ENCODE results near the gene M1AP. TPM values are rescaled to one million over a fixed set of nuclear protein-coding genes. Genes with fewer than 3 reads are reported as not detected.

M1AP gene
- total and polyA plus RNA-seq, 9 of the 15 experiments (the other 6 are each of a cell fraction or from before 2014, with no cell fraction given) = 0.06 to 0.33 (median 0.11) TPM; not detected in 4

DNA sequence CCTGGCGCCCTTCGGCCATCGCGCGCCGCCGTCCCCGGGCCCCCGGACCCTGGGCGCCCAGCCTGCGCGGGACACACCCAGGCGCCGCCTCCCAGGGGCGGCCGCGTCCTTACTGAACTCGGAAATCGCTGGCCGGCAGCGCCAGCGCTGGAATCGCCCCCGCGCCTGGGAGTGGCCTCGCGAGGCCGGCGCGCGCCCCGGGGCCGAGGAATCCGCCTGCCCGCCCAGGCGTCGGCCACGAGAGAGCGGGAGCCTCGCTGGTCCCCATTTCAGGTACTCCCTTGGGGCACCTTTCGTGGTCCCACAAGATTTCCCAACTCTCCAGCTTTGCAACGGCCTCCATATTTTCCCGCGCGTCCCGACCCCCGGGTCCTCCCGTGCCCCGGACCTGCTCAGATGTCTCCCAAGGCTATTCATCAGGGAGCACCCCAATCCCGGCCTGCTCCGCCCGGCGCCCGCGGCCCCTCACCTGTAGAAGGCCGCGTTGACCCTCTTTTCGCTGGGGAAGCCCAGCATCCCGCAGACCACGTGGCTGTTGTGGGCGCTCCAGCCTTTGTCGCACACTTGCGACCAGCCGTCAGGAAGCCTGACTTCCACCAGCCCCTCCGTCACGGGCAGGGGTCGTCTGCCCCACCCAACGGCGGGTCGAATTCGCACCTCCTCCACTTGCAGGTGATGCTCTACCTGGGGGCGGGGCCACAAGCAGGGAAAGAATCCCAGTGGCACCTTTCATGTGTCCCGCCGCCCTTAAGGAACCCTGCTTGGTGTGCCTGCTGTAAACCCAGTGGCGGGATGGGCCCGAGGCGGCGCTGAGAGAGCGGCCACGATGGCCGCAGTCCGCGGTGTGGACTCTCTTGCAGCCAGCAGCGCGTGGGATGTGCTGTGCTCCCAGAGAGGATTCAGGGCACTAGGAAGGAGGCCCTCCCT, 99.0 kb downstream of the M1AP start (continued):
- TF ChIP-seq PRPF4 (IDR thresholded peaks at IDR 0.05; ENCODE audit: insufficient read depth, low read depth, low read length, poor library complexity, severe bottlenecking) (no peak), KAT7 (CRISPR knock-in tag; IDR thresholded peaks at IDR 0.05; ENCODE audit: borderline replicate concordance) (no peak), ZNF444 (CRISPR knock-in tag; IDR thresholded peaks at IDR 0.05) (no peak), HEY1 (CRISPR knock-in tag; IDR thresholded peaks at IDR 0.05; ENCODE audit: borderline replicate concordance) (no peak), TCF7 (IDR thresholded peaks at IDR 0.05; ENCODE audit: borderline replicate concordance) (0 out of 2 replicates have a peak, but pooled peaks have one; percentile 32), NRF1 (conservative IDR thresholded peaks at IDR 0.05 in 1 of 2, IDR thresholded peaks at IDR 0.05 in 1 of 2) (peak; percentile 83 to 85; a peak in 3 of 4 replicates), YY1 (IDR thresholded peaks at IDR 0.05; ENCODE audit: borderline replicate concordance in 1 of 3, control insufficient read depth in 1 of 3, extremely low read depth in 1 of 3, insufficient read depth in 3 of 3, insufficient read length in 1 of 3, insufficient replicate concordance in 2 of 3, low read depth in 1 of 3, low read length in 2 of 3) (peak in 2 of 3 experiments; percentile 73 to 75), CTBP1 (IDR thresholded peaks at IDR 0.05; ENCODE audit: borderline replicate concordance) (peak; percentile 87), SIN3A (IDR thresholded peaks at IDR 0.05; ENCODE audit: borderline replicate concordance in 2 of 2, control insufficient read depth in 1 of 2, low read depth in 2 of 2, low read length in 2 of 2) (no peak), ZNF561 (CRISPR knock-in tag; conservative IDR thresholded peaks at IDR 0.05) (no peak), NR2C2 (CRISPR knock-in tag; IDR thresholded peaks at IDR 0.05) (no peak), NR2C2 (tag; IDR thresholded peaks at IDR 0.05) (peak; percentile 32; the same call in 1 of the 2 replicates), RCOR1 (IDR thresholded peaks at IDR 0.05; ENCODE audit: borderline replicate concordance in 1 of 2, low read depth in 2 of 2, low read length in 2 of 2) (no peak), L3MBTL2 (IDR thresholded peaks at IDR 0.05) (peak; percentile 97), SNIP1 (IDR thresholded peaks at IDR 0.05; ENCODE audit: low read depth) (no peak), ZNF263 (CRISPR knock-in tag; IDR thresholded peaks at IDR 0.05; ENCODE audit: borderline replicate concordance) (peak; percentile 90)
- TF ChIP-seq, protein P1, sequence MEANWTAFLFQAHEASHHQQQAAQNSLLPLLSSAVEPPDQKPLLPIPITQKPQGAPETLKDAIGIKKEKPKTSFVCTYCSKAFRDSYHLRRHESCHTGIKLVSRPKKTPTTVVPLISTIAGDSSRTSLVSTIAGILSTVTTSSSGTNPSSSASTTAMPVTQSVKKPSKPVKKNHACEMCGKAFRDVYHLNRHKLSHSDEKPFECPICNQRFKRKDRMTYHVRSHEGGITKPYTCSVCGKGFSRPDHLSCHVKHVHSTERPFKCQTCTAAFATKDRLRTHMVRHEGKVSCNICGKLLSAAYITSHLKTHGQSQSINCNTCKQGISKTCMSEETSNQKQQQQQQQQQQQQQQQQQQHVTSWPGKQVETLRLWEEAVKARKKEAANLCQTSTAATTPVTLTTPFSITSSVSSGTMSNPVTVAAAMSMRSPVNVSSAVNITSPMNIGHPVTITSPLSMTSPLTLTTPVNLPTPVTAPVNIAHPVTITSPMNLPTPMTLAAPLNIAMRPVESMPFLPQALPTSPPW (CRISPR knock-in tag; IDR thresholded peaks at IDR 0.05) = peak; percentile 41
- TF ChIP-seq, protein P2, sequence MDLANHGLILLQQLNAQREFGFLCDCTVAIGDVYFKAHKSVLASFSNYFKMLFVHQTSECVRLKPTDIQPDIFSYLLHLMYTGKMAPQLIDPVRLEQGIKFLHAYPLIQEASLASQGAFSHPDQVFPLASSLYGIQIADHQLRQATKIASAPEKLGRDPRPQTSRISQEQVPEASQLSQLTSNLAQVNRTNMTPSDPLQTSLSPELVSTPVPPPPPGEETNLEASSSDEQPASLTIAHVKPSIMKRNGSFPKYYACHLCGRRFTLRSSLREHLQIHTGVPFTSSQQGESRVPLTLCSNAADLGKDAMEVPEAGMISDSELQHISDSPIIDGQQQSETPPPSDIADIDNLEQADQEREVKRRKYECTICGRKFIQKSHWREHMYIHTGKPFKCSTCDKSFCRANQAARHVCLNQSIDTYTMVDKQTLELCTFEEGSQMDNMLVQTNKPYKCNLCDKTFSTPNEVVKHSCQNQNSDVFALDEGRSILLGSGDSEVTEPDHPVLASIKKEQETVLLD (IDR thresholded peaks at IDR 0.05) = 0 out of 2 replicates have a peak, but pooled peaks have one; percentile 27
- TF ChIP-seq, protein P3, sequence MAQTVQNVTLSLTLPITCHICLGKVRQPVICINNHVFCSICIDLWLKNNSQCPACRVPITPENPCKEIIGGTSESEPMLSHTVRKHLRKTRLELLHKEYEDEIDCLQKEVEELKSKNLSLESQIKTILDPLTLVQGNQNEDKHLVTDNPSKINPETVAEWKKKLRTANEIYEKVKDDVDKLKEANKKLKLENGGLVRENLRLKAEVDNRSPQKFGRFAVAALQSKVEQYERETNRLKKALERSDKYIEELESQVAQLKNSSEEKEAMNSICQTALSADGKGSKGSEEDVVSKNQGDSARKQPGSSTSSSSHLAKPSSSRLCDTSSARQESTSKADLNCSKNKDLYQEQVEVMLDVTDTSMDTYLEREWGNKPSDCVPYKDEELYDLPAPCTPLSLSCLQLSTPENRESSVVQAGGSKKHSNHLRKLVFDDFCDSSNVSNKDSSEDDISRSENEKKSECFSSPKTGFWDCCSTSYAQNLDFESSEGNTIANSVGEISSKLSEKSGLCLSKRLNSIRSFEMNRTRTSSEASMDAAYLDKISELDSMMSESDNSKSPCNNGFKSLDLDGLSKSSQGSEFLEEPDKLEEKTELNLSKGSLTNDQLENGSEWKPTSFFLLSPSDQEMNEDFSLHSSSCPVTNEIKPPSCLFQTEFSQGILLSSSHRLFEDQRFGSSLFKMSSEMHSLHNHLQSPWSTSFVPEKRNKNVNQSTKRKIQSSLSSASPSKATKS (CRISPR knock-in tag; IDR thresholded peaks at IDR 0.05) = no peak
